PC-3 (cell line): ENCODE data around the gene CERS2.

Experiments used
- CTCF ChIP-seq: fragments of 300-600 bp; sonication (generic); conservative IDR thresholded peaks from 2 replicates; pipeline ENCODE4 v1.5.1; 2017; ENCODE audit warnings: antibody characterized with exemption, low read depth, mild to moderate bottlenecking, low read length
- EZH2 ChIP-seq: fragments of 300-600 bp; sonication (generic); IDR thresholded peaks from one replicate; pipeline ENCODE4 v1.6.1; 2017; ENCODE audit warnings: antibody characterized with exemption, mild to moderate bottlenecking, low read length; ENCODE audit not compliant: unreplicated experiment

- TF ChIP-seq CTCF = no peak
- no peak for TF ChIP-seq EZH2
Observed at GRCh38 chr1:150969626-150970025, 5.0 kb downstream of the CERS2 start.
